Measurements from ENCODE around the gene KSR2.

GRCh38 chr12:117688446-117688845, 280.3 kb downstream of the KSR2 start:
- no peak for TF ChIP-seq POLR2A (IDR thresholded peaks at IDR 0.05)
- no peak for TF ChIP-seq CTCF (IDR thresholded peaks at IDR 0.05)
- no peak for TF ChIP-seq POLR2AphosphoS5 (IDR thresholded peaks at IDR 0.05; ENCODE audit: insufficient read depth in 1 of 2, low read depth in 1 of 2)
